ENCODE data around the gene C19orf85. TPM values are rescaled to one million over a fixed set of nuclear protein-coding genes. Genes with fewer than 3 reads are reported as not detected.
"Not testable (repeated sequence)": the region's sequence is repeated elsewhere in the genome, so short reads cannot be mapped to it uniquely, and the experiment has no call there.

The C19orf85 gene
- total RNA-seq, 4 donors from 2014 or later = not detected

GRCh38 chr19:55426042-55426441 is 38.5 kb downstream of the C19orf85 start:
- Histone ChIP-seq H3K9me3 (no peaks in the 10 kb centered on the region), H3K4me1 (no peaks in the 10 kb centered on the region), H3K27ac (no peak overlapping the region), H3K27me3 (peaks cover 81% of the 10 kb centered on the region), H3K4me3 (no peak overlapping the region), H3K36me3 (no peaks in the 10 kb centered on the region)
- WGBS, 2 donors (ENCODE audit: low coverage in 1 of 2) = 66 to 75% methylated on average over 2 of the region's 2 CpGs
- TF ChIP-seq CTCF (IDR thresholded peaks at IDR 0.05) (no peak), EP300 (IDR thresholded peaks at IDR 0.05) (no peak)
- ATAC-seq = no peak

DNA sequence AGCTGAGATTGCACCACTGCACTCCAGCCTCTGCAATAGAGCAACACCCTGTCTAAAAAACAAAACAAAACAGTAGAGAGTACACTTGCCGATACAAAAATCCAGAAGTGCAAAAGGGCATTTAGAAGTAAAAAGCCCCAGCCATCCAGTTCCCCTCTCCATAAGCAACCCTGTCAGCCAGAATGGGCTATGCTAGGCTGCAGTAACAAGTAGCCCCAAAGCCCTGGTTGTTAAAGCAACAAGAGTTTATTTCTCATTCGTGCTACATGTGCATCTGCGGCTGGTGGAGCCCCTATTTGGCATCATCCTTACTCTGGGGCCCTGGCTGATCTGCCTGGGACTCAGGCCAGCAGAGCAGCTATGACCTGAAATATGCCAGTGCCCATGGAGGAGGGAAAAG is 40.0 kb downstream of the C19orf85 start:
- Histone ChIP-seq H3K27ac (no peak overlapping the region), H3K9me3 (no peaks in the 10 kb centered on the region), H3K4me3 (no peak overlapping the region), H3K36me3 (no peaks in the 10 kb centered on the region), H3K4me1 (no peaks in the 10 kb centered on the region), H3K27me3 (peaks cover 73% of the 10 kb centered on the region)
- ATAC-seq = no peak
- WGBS, 2 donors (ENCODE audit: low coverage in 1 of 2) = 82% methylated on average over 3 of the region's 3 CpGs; no CpG with 5 or more reads in 1 of the 2 donors
- TF ChIP-seq EP300 (IDR thresholded peaks at IDR 0.05) = no peak
- TF ChIP-seq POLR2A (IDR thresholded peaks at IDR 0.05) = no peak
- no peak for TF ChIP-seq CTCF (IDR thresholded peaks at IDR 0.05)

DNA sequence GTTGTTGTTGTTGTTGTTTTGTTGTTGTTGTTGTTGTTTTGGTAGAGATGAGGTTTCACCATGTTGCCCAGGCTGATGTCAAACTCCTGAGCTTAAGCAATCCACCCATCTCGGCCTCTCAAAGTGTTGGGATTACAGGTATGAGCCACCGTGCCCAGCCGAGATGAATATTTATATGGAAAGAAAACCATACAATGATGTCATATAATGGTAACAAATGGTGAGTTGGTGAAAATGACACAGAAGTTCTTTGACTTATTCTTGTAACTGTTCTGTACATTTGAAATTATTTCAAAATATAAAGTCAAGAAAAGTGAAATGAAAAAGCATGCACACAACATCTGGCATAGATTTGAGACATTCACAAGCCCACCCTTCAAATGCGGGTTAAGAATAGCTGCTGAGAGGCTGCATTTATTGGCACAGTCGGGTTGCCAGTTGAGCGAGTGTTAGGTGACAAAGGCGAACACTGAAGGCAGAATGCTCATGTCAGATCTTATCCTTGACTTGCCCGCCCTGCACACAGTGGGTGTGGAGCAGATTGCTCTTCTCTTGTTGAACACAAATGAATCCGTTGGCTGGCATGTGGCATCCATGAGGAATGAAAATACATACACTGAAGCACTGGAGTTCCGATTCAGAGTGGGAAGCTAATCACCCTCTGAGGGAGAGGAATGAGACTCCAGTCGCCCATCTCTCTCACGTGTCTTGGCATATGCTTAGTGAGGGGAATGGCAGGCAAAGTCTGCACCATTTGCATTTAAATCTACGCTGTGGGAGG is 41.1 kb downstream of the C19orf85 start:
- 55 to 58% methylated on average over 6 to 13 of the region's 13 CpGs for WGBS, 2 donors (ENCODE audit: low coverage in 1 of 2)
- H3K9me3 ChIP-seq = no peaks in the 10 kb centered on the region
- no peaks in the 10 kb centered on the region for H3K36me3 ChIP-seq
- no peak overlapping the region for H3K4me3 ChIP-seq
- no peak for ATAC-seq
- peaks cover 71% of the 10 kb centered on the region for H3K27me3 ChIP-seq
- TF ChIP-seq EP300 (IDR thresholded peaks at IDR 0.05) = no peak
- TF ChIP-seq POLR2A (IDR thresholded peaks at IDR 0.05) = no peak
- TF ChIP-seq POLR2AphosphoS5 (IDR thresholded peaks at IDR 0.05) = no peak
- TF ChIP-seq CTCF (IDR thresholded peaks at IDR 0.05) = no peak
- H3K4me1 ChIP-seq = no peaks in the 10 kb centered on the region
- no peak overlapping the region for H3K27ac ChIP-seq

GRCh38 chr19:55421281-55421680 is 43.3 kb downstream of the C19orf85 start:
- not testable (repeated sequence) for H3K4me1 ChIP-seq, H3K9me3 ChIP-seq, H3K27ac ChIP-seq, H3K36me3 ChIP-seq, ATAC-seq, H3K4me3 ChIP-seq
- peaks cover 53% of the 10 kb centered on the region for H3K27me3 ChIP-seq
- 55 to 73% methylated on average over 3 to 4 of the region's 4 CpGs for WGBS, 2 donors (ENCODE audit: low coverage in 1 of 2)

GRCh38 chr19:55419624-55420236 is 44.8 kb downstream of the C19orf85 start:
- Histone ChIP-seq H3K9me3 (no peaks in the 10 kb centered on the region), H3K27ac (no peak overlapping the region), H3K27me3 (peaks cover 40% of the 10 kb centered on the region), H3K4me1 (no peaks in the 10 kb centered on the region), H3K36me3 (no peaks in the 10 kb centered on the region), H3K4me3 (no peak overlapping the region)
- no peak for ATAC-seq
- TF ChIP-seq EP300 (IDR thresholded peaks at IDR 0.05) (no peak), POLR2AphosphoS5 (IDR thresholded peaks at IDR 0.05) (no peak), POLR2A (IDR thresholded peaks at IDR 0.05) (no peak), CTCF (IDR thresholded peaks at IDR 0.05) (no peak)
- WGBS, 2 donors (ENCODE audit: low coverage in 1 of 2) = 33 to 80% methylated on average over 1 to 2 of the region's 5 CpGs

Measured in gastroesophageal sphincter (tissue), 4 donors.